ENCODE measurements around the gene LMAN1.

GRCh38 chr18:59395226-59396175, 36.4 kb upstream of the LMAN1 start:
- no peak for TF ChIP-seq CTCF (IDR thresholded peaks at IDR 0.05; ENCODE audit: extremely low read depth in 1 of 2, insufficient read depth in 1 of 2, low read depth in 1 of 2, low read length in 2 of 2)
- no peak for TF ChIP-seq POLR2AphosphoS5 (IDR thresholded peaks at IDR 0.05; ENCODE audit: insufficient read depth, low read depth, low read length)
- no peak for TF ChIP-seq POLR2A (IDR thresholded peaks at IDR 0.05; ENCODE audit: low read depth, low read length)
- TF ChIP-seq FOS (IDR thresholded peaks at IDR 0.05; ENCODE audit: borderline replicate concordance, insufficient read depth, low read length), result no peak
- no peak for TF ChIP-seq MAX (IDR thresholded peaks at IDR 0.05; ENCODE audit: insufficient read depth, insufficient read length)
- TF ChIP-seq EZH2 (IDR thresholded peaks at IDR 0.05; ENCODE audit: borderline replicate concordance, low read depth, low read length, severe bottlenecking), result no peak
- TF ChIP-seq MYC (IDR thresholded peaks at IDR 0.05; ENCODE audit: low read depth, low read length), result no peak
- TF ChIP-seq GATA2 (IDR thresholded peaks at IDR 0.05; ENCODE audit: insufficient read depth, insufficient read length, low read depth, low read length), result no peak

Measured in endothelial cell of umbilical vein (primary cell).